ENCODE results near the gene TAF9B. TPM values are rescaled to one million over a fixed set of nuclear protein-coding genes. Genes with fewer than 3 reads are reported as not detected.
"Not testable (repeated sequence)": the region's sequence is repeated elsewhere in the genome, so short reads cannot be mapped to it uniquely, and the experiment has no call there.

Gene TAF9B
- total RNA-seq, 2 experiments from 2014 or later = 17.6 to 18.3 TPM

- Mint-ChIP-seq H3K9me3 (ENCODE audit: low read depth) (no peaks in the 10 kb centered on the region), H3K4me3 (no peak overlapping the region), H3K36me3 (ENCODE audit: low read depth) (peaks cover 35% of the 10 kb centered on the region), H3K4me1 (peaks cover 6% of the 10 kb centered on the region), H3K27me3 (no peaks in the 10 kb centered on the region), H3K27ac (no peak overlapping the region)
- CTCF ChIA-PET = no interaction called here
- intact Hi-C loops (cut with DNase I, micrococcal nuclease) = loop anchor here in 1 of 2 experiments (5.0 to 10.0 kb wide), 3 partner anchors 189 to 1131 kb away; no protein-coding TSS in a partner anchor
- no peak for ATAC-seq
- POLR2A ChIA-PET = no interaction called here
- no peak for DNase-seq
Measured at GRCh38 chrX:78133238-78133960, 6.1 kb downstream of the TAF9B start.

- DNase-seq (no peak), ATAC-seq (no peak)
- Mint-ChIP-seq H3K9me3 (ENCODE audit: low read depth) (no peaks in the 10 kb centered on the region), H3K36me3 (ENCODE audit: low read depth) (peaks cover 41% of the 10 kb centered on the region), H3K4me3 (no peak overlapping the region), H3K27ac (peak overlapping the region; percentile 58), H3K27me3 (no peaks in the 10 kb centered on the region), H3K4me1 (peaks cover 2% of the 10 kb centered on the region)
- POLR2A ChIA-PET = interaction anchor here (0.8 kb wide), 1 partner anchor 68 kb away, joined by 4 read pairs; no protein-coding TSS in a partner anchor
- CTCF ChIA-PET = interaction anchor here (0.7 to 1.9 kb wide), 3 partner anchors 8 to 15 kb away, joined by 3 read pairs; partner anchors contain the start of gene TAF9B
- intact Hi-C loops (cut with DNase I, micrococcal nuclease) = loop anchor here in 1 of 2 experiments (5.0 to 10.0 kb wide), 3 partner anchors 191 to 1134 kb away; no protein-coding TSS in a partner anchor
Measured at GRCh38 chrX:78131117-78131516, 8.3 kb downstream of the TAF9B start.

GRCh38 chrX:78130396-78130795 is 9.1 kb downstream of the TAF9B start:
- Mint-ChIP-seq H3K27ac (peak overlapping the region; percentile 58), H3K27me3 (no peaks in the 10 kb centered on the region), H3K36me3 (ENCODE audit: low read depth) (peaks cover 46% of the 10 kb centered on the region), H3K4me3 (no peak overlapping the region), H3K9me3 (ENCODE audit: low read depth) (no peaks in the 10 kb centered on the region), H3K4me1 (peaks cover 2% of the 10 kb centered on the region)
- ChIA-PET CTCF (interaction anchor here (0.7 to 1.9 kb wide), 2 partner anchors 9 to 14 kb away, joined by 3 read pairs; partner anchors contain the start of gene TAF9B), POLR2A (interaction anchor here (0.8 kb wide), 1 partner anchor 69 kb away, joined by 4 read pairs; no protein-coding TSS in a partner anchor)
- ATAC-seq (no peak), DNase-seq (no peak)
- intact Hi-C loops (cut with DNase I, micrococcal nuclease) = loop anchor here in 1 of 2 experiments (5.0 to 10.0 kb wide), 3 partner anchors 192 to 1134 kb away; no protein-coding TSS in a partner anchor

GRCh38 chrX:78129714-78130113 is 9.7 kb downstream of the TAF9B start:
- Mint-ChIP-seq H3K4me1 (peaks cover 4% of the 10 kb centered on the region), H3K27ac (peak overlapping the region; percentile 25), H3K9me3 (ENCODE audit: low read depth) (no peaks in the 10 kb centered on the region), H3K4me3 (no peak overlapping the region), H3K36me3 (ENCODE audit: low read depth) (peaks cover 53% of the 10 kb centered on the region), H3K27me3 (no peaks in the 10 kb centered on the region)
- POLR2A ChIA-PET = interaction anchor here (0.6 to 0.9 kb wide), 2 partner anchors 9 to 10 kb away, joined by 3 read pairs; partner anchors contain the start of gene TAF9B
- intact Hi-C loops (cut with DNase I, micrococcal nuclease) = loop anchor here in 1 of 2 experiments (5.0 to 10.0 kb wide), 3 partner anchors 193 to 1135 kb away; no protein-coding TSS in a partner anchor
- CTCF ChIA-PET = interaction anchor here (1.9 kb wide), 1 partner anchor 14 kb away, joined by 3 read pairs; no protein-coding TSS in a partner anchor
- DNase-seq (no peak), ATAC-seq (peak; percentile 42)

- peaks cover 74% of the 10 kb centered on the region for H3K36me3 Mint-ChIP-seq (ENCODE audit: low read depth)
- H3K4me3 Mint-ChIP-seq; ATAC-seq; POLR2A ChIA-PET; H3K9me3 Mint-ChIP-seq (ENCODE audit: low read depth); H3K27me3 Mint-ChIP-seq; DNase-seq; intact Hi-C loops (cut with DNase I, micrococcal nuclease): not testable (repeated sequence)
- peak overlapping the region; percentile 37 for H3K27ac Mint-ChIP-seq
- CTCF ChIA-PET = interaction anchor here (0.9 kb wide), 1 partner anchor 11 kb away, joined by 4 read pairs; no protein-coding TSS in a partner anchor
- H3K4me1 Mint-ChIP-seq = peaks cover 28% of the 10 kb centered on the region
Measured at GRCh38 chrX:78125781-78126180, 13.7 kb downstream of the TAF9B start.

GRCh38 chrX:78125148-78125547 is 14.3 kb downstream of the TAF9B start:
- Mint-ChIP-seq H3K27me3 (no peaks in the 10 kb centered on the region), H3K4me1 (peaks cover 28% of the 10 kb centered on the region), H3K9me3 (ENCODE audit: low read depth) (no peaks in the 10 kb centered on the region), H3K4me3 (no peak overlapping the region), H3K36me3 (ENCODE audit: low read depth) (peaks cover 69% of the 10 kb centered on the region), H3K27ac (peak overlapping the region; percentile 47)
- intact Hi-C loops (cut with DNase I, micrococcal nuclease) = no loop called here
- ATAC-seq = no peak
- ChIA-PET POLR2A (no interaction called here), CTCF (interaction anchor here (0.6 to 0.9 kb wide), 3 partner anchors 11 to 756 kb away, joined by 3 to 4 read pairs (median 3); no protein-coding TSS in a partner anchor)
- DNase-seq = no peak

GRCh38 chrX:78124307-78124706 is 15.1 kb downstream of the TAF9B start:
- intact Hi-C loops (cut with DNase I, micrococcal nuclease) = no loop called here
- no peak for ATAC-seq
- ChIA-PET CTCF (interaction anchor here (0.9 kb wide), 1 partner anchor 23 kb away, joined by 4 read pairs; no protein-coding TSS in a partner anchor), POLR2A (no interaction called here)
- Mint-ChIP-seq H3K9me3 (ENCODE audit: low read depth) (no peaks in the 10 kb centered on the region), H3K27ac (peak overlapping the region; percentile 37), H3K36me3 (ENCODE audit: low read depth) (peaks cover 72% of the 10 kb centered on the region), H3K4me1 (peaks cover 34% of the 10 kb centered on the region), H3K27me3 (no peaks in the 10 kb centered on the region), H3K4me3 (no peak overlapping the region)
- DNase-seq = no peak

GRCh38 chrX:78123190-78123589 is 16.3 kb downstream of the TAF9B start:
- POLR2A ChIA-PET = no interaction called here
- CTCF ChIA-PET = no interaction called here
- H3K27me3 Mint-ChIP-seq = no peaks in the 10 kb centered on the region
- peak overlapping the region; percentile 92 for H3K27ac Mint-ChIP-seq
- ATAC-seq (peak; percentile 81), DNase-seq (peak; percentile 66)
- H3K9me3 Mint-ChIP-seq (ENCODE audit: low read depth) = no peaks in the 10 kb centered on the region
- H3K4me3 Mint-ChIP-seq = no peak overlapping the region
- intact Hi-C loops (cut with DNase I, micrococcal nuclease) = loop anchor here (2.0 kb wide), 1 partner anchor 14 kb away; no protein-coding TSS in a partner anchor
- peaks cover 76% of the 10 kb centered on the region for H3K36me3 Mint-ChIP-seq (ENCODE audit: low read depth)
- peaks cover 41% of the 10 kb centered on the region for H3K4me1 Mint-ChIP-seq

- Mint-ChIP-seq H3K4me3 (no peak overlapping the region), H3K27ac (peak overlapping the region; percentile 32), H3K4me1 (peaks cover 65% of the 10 kb centered on the region), H3K27me3 (no peaks in the 10 kb centered on the region), H3K36me3 (ENCODE audit: low read depth) (peaks cover 85% of the 10 kb centered on the region), H3K9me3 (ENCODE audit: low read depth) (no peaks in the 10 kb centered on the region)
- no peak for ATAC-seq
- intact Hi-C loops (cut with DNase I, micrococcal nuclease) = no loop called here
- CTCF ChIA-PET = interaction anchor here (0.6 to 0.7 kb wide), 2 partner anchors 12 to 170 kb away, joined by 3 read pairs; no protein-coding TSS in a partner anchor
- no peak for DNase-seq
- POLR2A ChIA-PET = interaction anchor here (1.0 kb wide), 1 partner anchor 9 kb away, joined by 3 read pairs; no protein-coding TSS in a partner anchor
Measured at GRCh38 chrX:78119521-78120227, 19.8 kb downstream of the TAF9B start.

GRCh38 chrX:78118628-78119027 is 20.8 kb downstream of the TAF9B start:
- intact Hi-C loops (cut with DNase I, micrococcal nuclease) = no loop called here
- ChIA-PET CTCF (interaction anchor here (0.6 kb wide), 2 partner anchors 64 to 137 kb away, joined by 3 to 4 read pairs; no protein-coding TSS in a partner anchor), POLR2A (no interaction called here)
- no peak overlapping the region for H3K4me3 Mint-ChIP-seq
- H3K9me3 Mint-ChIP-seq (ENCODE audit: low read depth) = no peaks in the 10 kb centered on the region
- H3K4me1 Mint-ChIP-seq = peaks cover 70% of the 10 kb centered on the region
- no peak for DNase-seq
- ATAC-seq = no peak
- H3K27me3 Mint-ChIP-seq = no peaks in the 10 kb centered on the region
- H3K27ac Mint-ChIP-seq = peak overlapping the region; percentile 42
- peaks cover 82% of the 10 kb centered on the region for H3K36me3 Mint-ChIP-seq (ENCODE audit: low read depth)

GRCh38 chrX:78116766-78117165 is 22.7 kb downstream of the TAF9B start:
- Mint-ChIP-seq H3K9me3 (ENCODE audit: low read depth) (no peaks in the 10 kb centered on the region), H3K4me1 (peaks cover 65% of the 10 kb centered on the region), H3K27me3 (no peaks in the 10 kb centered on the region), H3K27ac (peak overlapping the region; percentile 26), H3K36me3 (ENCODE audit: low read depth) (peaks cover 77% of the 10 kb centered on the region), H3K4me3 (peak overlapping the region; percentile 14)
- no peak for DNase-seq
- ChIA-PET CTCF (interaction anchor here (1.1 kb wide), 1 partner anchor 14 kb away, joined by 3 read pairs; no protein-coding TSS in a partner anchor), POLR2A (no interaction called here)
- intact Hi-C loops (cut with DNase I, micrococcal nuclease) = no loop called here
- no peak for ATAC-seq

Measured in activated CD4-positive, alpha-beta T cell treated with anti-CD3 and anti-CD28 coated beads for 36 hours (primary cell).